Right cardiac atrium (tissue), 5 donors: ENCODE data around the gene LCAT. TPM values are rescaled to one million over a fixed set of nuclear protein-coding genes. Genes with fewer than 3 reads are reported as not detected.

Experiments
- ATAC-seq, 2 donors: fragments of 200-7000 bp; cut with Tn5 transposase; one replicate each; pipeline versions ENCODE4 v1.8.0 to v1.9.1; 2020; ENCODE audit warnings: moderate library complexity in 2 of 2, mild to moderate bottlenecking in 1 of 2
- DNase-seq, 3 donors: peaks; one replicate each; pipeline ENCODE4 v3.0.0-alpha.2; 2020
- H3K27ac ChIP-seq: one replicate; pipeline ENCODE4 v1.5.1; 2013; ENCODE audit warnings: mild to moderate bottlenecking, low read length, control low read depth, moderate library complexity
- H3K27me3 ChIP-seq: one replicate; pipeline ENCODE4 v1.6.1; 2013; ENCODE audit not compliant: control insufficient read depth, insufficient read depth
- H3K4me1 ChIP-seq: one replicate; pipeline ENCODE4 v1.6.1; 2013; ENCODE audit warnings: low read length; ENCODE audit not compliant: control insufficient read depth, insufficient read depth
- H3K4me3 ChIP-seq: one replicate; pipeline ENCODE4 v1.5.1; 2013; ENCODE audit warnings: low read length, control low read depth
- H3K9me3 ChIP-seq: one replicate; pipeline ENCODE4 v1.6.1; 2013; ENCODE audit warnings: low read length; ENCODE audit not compliant: control insufficient read depth
- WGBS: extraction: QIAGEN DNeasy Blood & Tissue Kit; methylation state at CpG from one replicate; pipeline ENCODE4 v1.1.7; 2013; 5-methylcytosine and 5-hydroxymethylcytosine counted together
- intact Hi-C, 4 donors: fragments of 100-400 bp; cut with DNase I; formaldehyde crosslinking; loops; one replicate each; pipeline versions ENCODE4 v1.11.0 to v1.14.0; 2022 to 2023
- polyA plus RNA-seq: library from polyadenylated mRNA; stranded (reverse); fragments of 200-250 nt; gene quantifications from one replicate; pipeline ENCODE4 v1.2.3, GENCODE V29; 2013
- total RNA-seq, 4 donors: library from RNA; stranded (reverse); fragmentation: NEBNext Ultra II Directional; extraction: Animal tissue kit (Norgen Biotek cat#: 25700); gene quantifications; one replicate each; pipeline ENCODE4 v1.2.1, GENCODE V29; 2021
- donor health status: healthy with polysubstance abuse.
- donor health status: DM: no; HTN: yes; CAD: no.
- donor health status: DM: no; HTN: no; CAD: no.
- donor health status: DM: no; HTN: yes; CAD: no; lungs with severe emphysema.
- donor health status: DM: yes; HTN: yes; CAD: no.

The LCAT gene
- total and polyA plus RNA-seq, 5 donors: 15.0 to 27.0 (median 17.0) TPM

DNA sequence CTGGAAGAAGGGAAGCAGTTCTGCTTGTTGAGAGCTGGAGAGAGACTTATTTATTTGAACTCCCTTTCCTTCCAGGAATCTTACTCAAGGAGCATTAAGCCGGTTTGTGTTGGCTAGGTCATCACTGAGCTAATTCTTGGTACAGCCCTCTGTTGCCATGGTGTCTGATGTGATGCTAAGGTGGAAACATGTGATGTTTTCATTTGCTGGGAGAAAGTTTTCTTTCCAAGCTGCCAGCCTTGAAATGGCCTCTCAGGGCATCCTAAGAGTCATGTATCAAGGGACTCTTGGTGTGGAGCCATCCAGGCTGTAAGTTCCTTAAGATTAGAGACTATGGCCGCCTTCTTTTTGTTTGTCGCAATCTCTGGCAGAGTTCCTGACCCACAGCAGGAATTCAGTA lies 46.7 kb downstream of the LCAT start:
- WGBS: 56% methylated on average over 3 of the region's 3 CpGs
- ATAC-seq: peak; percentile 69 to 82

GRCh38 chr16:67893743-67894399 lies 50.0 kb downstream of the LCAT start:
- H3K27me3 ChIP-seq: no peaks in the 10 kb centered on the region
- peak overlapping the region; percentile 98 for H3K27ac ChIP-seq
- ATAC-seq (no peak), DNase-seq (no peak)
- intact Hi-C loops: no loop called here
- H3K4me3 ChIP-seq: peak overlapping the region; percentile 68
- 23% methylated on average over 14 of the region's 14 CpGs for WGBS
- H3K4me1 ChIP-seq: peaks cover 3% of the 10 kb centered on the region
- H3K9me3 ChIP-seq: no peaks in the 10 kb centered on the region

More for the DNA sequence above, 46.7 kb downstream of the LCAT start:
- H3K9me3 ChIP-seq: no peaks in the 10 kb centered on the region
- H3K27ac ChIP-seq: peak overlapping the region; percentile 24
- no peaks in the 10 kb centered on the region for H3K27me3 ChIP-seq
- intact Hi-C loops: no loop called here
- DNase-seq: peak in 1 of 3 donors; percentile 44
- H3K4me1 ChIP-seq: peaks cover 3% of the 10 kb centered on the region
- H3K4me3 ChIP-seq: no peak overlapping the region

DNA sequence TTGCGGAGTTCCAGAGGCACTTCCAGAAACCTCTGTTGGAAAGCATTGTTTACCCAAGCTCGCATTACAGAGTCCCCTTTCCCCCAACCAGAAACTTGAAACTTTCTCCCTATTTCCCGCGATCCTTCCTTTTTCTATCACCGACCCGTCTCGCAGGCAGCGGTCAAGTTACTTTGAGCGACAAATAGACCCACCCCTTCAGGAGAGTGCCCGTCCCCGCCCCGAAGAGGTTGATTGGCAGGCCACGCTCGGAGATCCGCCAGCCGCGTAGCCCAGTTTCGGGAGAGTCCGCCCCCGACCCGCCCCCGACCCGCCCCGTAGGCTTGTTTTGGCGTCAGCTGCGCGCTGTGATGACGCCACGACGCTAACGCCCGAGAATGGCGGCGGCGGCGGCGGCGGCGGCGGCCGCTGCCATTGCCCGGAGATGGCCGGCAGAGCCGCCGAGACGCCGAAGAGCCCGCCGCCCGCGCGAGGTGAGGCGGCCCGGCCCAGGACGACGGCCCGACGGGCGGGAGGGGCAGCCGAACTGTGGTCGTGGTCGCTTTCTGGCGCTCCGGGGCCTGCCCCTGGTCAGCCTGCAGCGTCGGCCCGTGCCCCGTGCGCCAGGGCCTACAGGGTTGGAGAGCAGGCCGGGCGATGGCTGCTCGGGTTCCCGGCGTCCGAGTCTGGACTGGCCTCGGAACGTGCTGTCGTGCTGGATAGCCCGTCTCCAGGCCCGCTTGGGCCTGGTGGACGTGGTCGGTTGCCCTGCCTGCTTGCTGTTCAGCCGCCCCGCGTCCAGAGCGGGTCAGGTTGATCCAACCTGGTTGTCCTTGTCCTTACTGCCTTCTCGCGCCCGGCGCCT lies 50.8 kb downstream of the LCAT start, which contains the start of gene PSKH1:
PSKH1 (plus strand) TSS at position 356 of the 844 bp plus-strand sequence. CDS start 15,496 bp downstream, outside the sequence.
- peaks cover 3% of the 10 kb centered on the region for H3K4me1 ChIP-seq
- peak; percentile 97 to 99 (median 99) for DNase-seq
- under 1% methylated on average over 90 of the region's 90 CpGs for WGBS

GRCh38 chr16:67892375-67892774 lies 51.5 kb downstream of the LCAT start:
- ATAC-seq: no peak
- Histone ChIP-seq H3K4me1 (peaks cover 3% of the 10 kb centered on the region), H3K9me3 (no peaks in the 10 kb centered on the region), H3K27ac (no peak overlapping the region), H3K4me3 (peak overlapping the region; percentile 68), H3K27me3 (no peaks in the 10 kb centered on the region)
- intact Hi-C loops: no loop called here
- no peak for DNase-seq
- 68% methylated on average over 5 of the region's 5 CpGs for WGBS

More for the DNA sequence above, 50.8 kb downstream of the LCAT start, which contains the start of gene PSKH1:
- no peaks in the 10 kb centered on the region for H3K9me3 ChIP-seq
- peak within 1 kb of the TSS; percentile 98 for H3K27ac ChIP-seq
- no peaks in the 10 kb centered on the region for H3K27me3 ChIP-seq
- intact Hi-C loops: no loop called here
- H3K4me3 ChIP-seq: peak within 1 kb of the TSS; percentile 68
- ATAC-seq: peak; percentile 94 to 97

Other genes starting within 250 kb of the LCAT start
- 1 to 10 TPM; 8.2 to 9.9 (median 8.6) TPM for gene GFOD2, start 224.8 kb downstream of the LCAT start, total RNA-seq
- 8.1 TPM for gene GFOD2, start 224.8 kb downstream of the LCAT start, polyA plus RNA-seq
- gene RANBP10, start 137.6 kb downstream of the LCAT start, total RNA-seq: 10 to 100 TPM; 11.1 to 16.3 (median 12.4) TPM
- gene RANBP10, start 137.6 kb downstream of the LCAT start, polyA plus RNA-seq: 6.9 TPM
- under 1 TPM; 0.56 to 0.94 (median 0.79) TPM for gene TSNAXIP1, start 137.2 kb downstream of the LCAT start, total RNA-seq
- 1.1 TPM for gene TSNAXIP1, start 137.2 kb downstream of the LCAT start, polyA plus RNA-seq
- gene THAP11, start 101.8 kb downstream of the LCAT start, total RNA-seq: 10 to 100 TPM; 27.5 to 34.0 (median 32.0) TPM
- 20.8 TPM for gene THAP11, start 101.8 kb downstream of the LCAT start, polyA plus RNA-seq
- 10 to 100 TPM; 66.6 to 80.7 (median 68.2) TPM for gene NUTF2, start 97.2 kb downstream of the LCAT start, total RNA-seq
- 125 TPM for gene NUTF2, start 97.2 kb downstream of the LCAT start, polyA plus RNA-seq
- gene CENPT, start 96.4 kb downstream of the LCAT start, total RNA-seq: 10 to 100 TPM; 24.3 to 29.0 (median 27.4) TPM
- 26.7 TPM for gene CENPT, start 96.4 kb downstream of the LCAT start, polyA plus RNA-seq
- 10 to 100 TPM; 29.7 to 35.6 (median 31.9) TPM for gene EDC4, start 71.1 kb downstream of the LCAT start, total RNA-seq
- 21.7 TPM for gene EDC4, start 71.1 kb downstream of the LCAT start, polyA plus RNA-seq
- gene NRN1L, start 59.2 kb downstream of the LCAT start, total RNA-seq: under 1 TPM in 1 of 4 donors, not detected in 3; 0.53 TPM
- 0.41 TPM for gene NRN1L, start 59.2 kb downstream of the LCAT start, polyA plus RNA-seq
- 10 to 100 TPM; 23.8 to 31.1 (median 27.0) TPM for gene PSKH1, start 50.9 kb downstream of the LCAT start, total RNA-seq
- 26.8 TPM for gene PSKH1, start 50.9 kb downstream of the LCAT start, polyA plus RNA-seq
- gene CTRL, start 12.3 kb downstream of the LCAT start, total RNA-seq: under 1 TPM in 3 of 4 donors, not detected in 1; 0.37 to 0.94 (median 0.42) TPM
- gene CTRL, start 12.3 kb downstream of the LCAT start, polyA plus RNA-seq: 0.66 TPM
- 10 to 100 TPM; 49.1 to 64.0 (median 58.5) TPM for gene PSMB10, start 7.3 kb downstream of the LCAT start, total RNA-seq
- 92.8 TPM for gene PSMB10, start 7.3 kb downstream of the LCAT start, polyA plus RNA-seq
- 100 to 1,000 TPM in 1 of 4 donors, 10 to 100 TPM in 3; 64.6 to 114 (median 66.8) TPM for gene SLC12A4, start 24.5 kb upstream of the LCAT start, total RNA-seq
- gene SLC12A4, start 24.5 kb upstream of the LCAT start, polyA plus RNA-seq: 49.3 TPM
- gene DPEP3, start 36.4 kb upstream of the LCAT start, total RNA-seq: not detected
- gene DPEP3, start 36.4 kb upstream of the LCAT start, polyA plus RNA-seq: not detected
- 1 to 10 TPM; 1.2 to 2.7 (median 1.8) TPM for gene DPEP2, start 55.4 kb upstream of the LCAT start, total RNA-seq
- 1.5 TPM for gene DPEP2, start 55.4 kb upstream of the LCAT start, polyA plus RNA-seq
- not detected for gene DPEP2NB, start 71.8 kb upstream of the LCAT start, total RNA-seq
- not detected for gene DPEP2NB, start 71.8 kb upstream of the LCAT start, polyA plus RNA-seq
- 1 to 10 TPM; 6.7 to 7.8 (median 7.4) TPM for gene DDX28, start 79.1 kb upstream of the LCAT start, total RNA-seq
- 8.4 TPM for gene DDX28, start 79.1 kb upstream of the LCAT start, polyA plus RNA-seq
- 1 to 10 TPM; 5.1 to 9.5 (median 6.8) TPM for gene DUS2, start 79.2 kb upstream of the LCAT start, total RNA-seq
- 4.3 TPM for gene DUS2, start 79.2 kb upstream of the LCAT start, polyA plus RNA-seq
- gene NFATC3, start 141.2 kb upstream of the LCAT start, total RNA-seq: 10 to 100 TPM; 28.7 to 34.7 (median 33.6) TPM
- 8.1 TPM for gene NFATC3, start 141.2 kb upstream of the LCAT start, polyA plus RNA-seq